HG03460 (cell line): ENCODE data around the gene FAF1.
A peak's percentile ranks its signal among the peaks of the same experiment; 100 is the strongest.
"Not testable (repeated sequence)": the region's sequence is repeated elsewhere in the genome, so short reads cannot be mapped to it uniquely, and the experiment has no call there.

Source experiments
- ATAC-seq: cut with Tn5 transposase; IDR thresholded peaks from one replicate; pipeline ENCODE4 v1.9.1; 2021; ENCODE audit not compliant: unreplicated experiment

FAF1 gene

DNA sequence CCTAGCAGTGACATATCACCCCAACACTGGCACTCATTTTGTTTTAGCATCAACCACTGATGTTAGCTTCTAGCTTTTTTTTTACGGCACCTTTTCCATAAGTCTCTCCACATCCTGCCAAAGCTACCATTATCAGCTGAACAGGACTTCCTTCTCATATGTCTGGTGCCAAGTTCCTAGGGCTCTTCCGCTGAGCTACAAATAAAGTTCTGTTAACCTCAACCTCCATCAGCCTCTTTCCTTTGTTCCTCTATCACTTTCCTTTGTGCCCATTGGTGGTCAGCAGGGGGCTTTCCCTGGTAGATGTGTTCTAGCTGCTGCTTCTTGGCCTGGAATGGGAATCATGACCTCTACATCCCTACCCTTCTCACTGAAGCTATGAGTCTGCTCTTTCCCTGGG, 163.8 kb downstream of the FAF1 start:
- ATAC-seq, result no peak

DNA sequence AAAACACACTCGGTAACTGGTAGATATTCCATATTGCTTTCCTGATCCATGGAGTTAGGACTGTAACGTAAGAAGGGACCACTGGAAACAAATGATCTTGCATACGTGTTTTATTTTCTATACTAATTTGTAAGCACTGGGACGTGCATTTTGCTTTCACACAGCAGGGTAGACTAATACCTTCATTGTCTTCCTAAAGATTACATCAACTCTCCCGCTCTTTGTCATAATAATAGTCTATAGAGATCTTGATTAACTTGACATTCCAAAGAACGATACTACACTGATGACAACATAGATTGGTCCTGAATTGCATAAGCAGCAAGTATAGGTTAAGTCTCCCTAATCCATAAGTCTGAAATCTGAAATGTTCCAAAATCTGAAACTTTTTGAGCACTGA, 166.5 kb downstream of the FAF1 start:
- no peak for ATAC-seq

DNA sequence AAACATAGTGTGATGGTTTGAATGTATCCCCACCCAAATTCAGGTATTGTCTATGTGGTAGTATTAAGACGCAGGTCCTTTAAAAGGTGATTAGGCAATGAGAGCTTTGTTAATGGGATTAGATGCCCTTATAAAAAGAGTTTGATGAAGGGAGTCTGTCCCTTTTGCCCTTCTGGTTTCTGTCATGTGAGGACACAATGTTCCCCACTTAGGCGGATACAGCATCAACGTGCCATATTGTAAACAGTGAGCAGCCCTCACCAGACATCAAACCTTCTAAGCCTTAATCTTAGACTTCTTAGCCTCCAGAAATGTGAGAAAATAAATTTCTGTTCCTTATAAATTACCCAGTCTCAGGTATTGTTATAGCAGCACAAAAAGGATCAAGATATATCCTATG, 172.8 kb downstream of the FAF1 start:
- ATAC-seq, result no peak

DNA sequence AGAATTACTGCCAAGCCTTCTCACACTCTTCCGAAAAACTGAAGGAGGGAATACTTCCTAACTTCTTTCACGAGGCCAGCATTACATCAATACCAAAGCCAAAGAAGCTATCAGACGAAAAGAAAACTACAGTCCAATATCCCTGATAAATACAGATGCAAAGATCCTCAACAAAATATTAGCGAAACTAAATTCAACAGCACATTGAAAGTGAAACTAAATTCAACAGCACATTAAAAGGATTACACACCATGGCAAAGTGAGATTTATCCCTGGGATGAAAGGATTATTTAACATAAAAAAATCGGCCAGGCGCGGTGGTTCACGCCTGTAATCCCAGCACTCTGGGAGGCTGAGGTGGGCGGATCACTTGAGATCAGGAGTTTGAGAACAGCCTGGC, 176.8 kb downstream of the FAF1 start:
- ATAC-seq, result no peak

DNA sequence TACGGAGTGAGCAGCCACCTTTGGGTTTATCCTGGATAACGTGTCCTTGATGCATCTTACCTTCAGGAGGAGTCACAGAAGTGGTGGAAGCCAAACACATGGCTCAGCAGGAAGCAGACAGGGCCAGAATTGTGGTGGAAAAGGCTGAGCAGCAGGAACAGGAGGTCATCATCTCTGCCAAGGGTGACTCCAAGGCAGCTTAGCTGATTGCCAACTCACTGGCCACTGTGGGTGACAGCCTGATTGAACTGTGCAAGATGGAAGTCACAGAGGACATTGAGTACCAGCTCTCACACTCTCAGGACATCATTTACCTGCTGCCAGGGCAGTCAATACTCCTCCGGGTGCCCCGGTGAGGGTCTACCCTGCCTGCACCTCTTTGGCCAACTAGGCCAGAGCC, 179.3 kb downstream of the FAF1 start:
- no peak for ATAC-seq

DNA sequence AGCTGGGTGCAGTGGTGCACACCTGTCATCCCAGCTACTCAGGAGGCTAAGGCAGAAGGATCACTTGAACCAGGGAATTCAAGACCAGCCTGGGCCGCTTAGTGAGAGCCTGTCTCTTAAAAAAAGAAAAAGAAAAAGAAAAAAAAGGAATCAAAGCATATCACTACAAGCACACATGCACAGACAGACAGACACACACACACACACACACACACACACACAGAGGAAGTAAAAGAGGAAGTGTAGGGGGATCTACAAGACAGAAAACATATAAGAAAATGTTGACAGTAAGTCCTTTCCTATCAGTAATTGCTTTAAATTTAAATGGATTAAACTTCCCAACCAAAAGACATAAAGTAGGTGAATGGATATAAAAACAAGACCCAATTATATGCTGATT, 180.3 kb downstream of the FAF1 start:
- no peak for ATAC-seq

DNA sequence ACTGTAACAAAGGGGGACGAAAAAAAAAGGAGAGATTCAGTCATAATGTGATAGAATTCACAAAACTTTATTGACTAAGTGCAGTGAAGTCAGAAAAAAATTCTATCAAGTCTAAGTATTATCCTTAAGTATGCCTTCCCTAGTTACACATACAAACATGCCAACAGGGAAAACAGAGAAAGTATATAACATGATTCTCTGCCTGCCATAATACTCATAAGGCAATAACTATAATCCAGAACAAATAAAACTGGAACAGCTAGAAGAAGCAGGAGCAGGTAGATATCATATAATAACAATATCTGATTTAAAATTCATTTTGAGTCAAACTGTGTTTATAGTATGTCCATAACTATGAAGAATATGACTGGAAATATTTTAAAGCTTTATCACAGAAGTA, 184.3 kb downstream of the FAF1 start:
- ATAC-seq, result no peak

DNA sequence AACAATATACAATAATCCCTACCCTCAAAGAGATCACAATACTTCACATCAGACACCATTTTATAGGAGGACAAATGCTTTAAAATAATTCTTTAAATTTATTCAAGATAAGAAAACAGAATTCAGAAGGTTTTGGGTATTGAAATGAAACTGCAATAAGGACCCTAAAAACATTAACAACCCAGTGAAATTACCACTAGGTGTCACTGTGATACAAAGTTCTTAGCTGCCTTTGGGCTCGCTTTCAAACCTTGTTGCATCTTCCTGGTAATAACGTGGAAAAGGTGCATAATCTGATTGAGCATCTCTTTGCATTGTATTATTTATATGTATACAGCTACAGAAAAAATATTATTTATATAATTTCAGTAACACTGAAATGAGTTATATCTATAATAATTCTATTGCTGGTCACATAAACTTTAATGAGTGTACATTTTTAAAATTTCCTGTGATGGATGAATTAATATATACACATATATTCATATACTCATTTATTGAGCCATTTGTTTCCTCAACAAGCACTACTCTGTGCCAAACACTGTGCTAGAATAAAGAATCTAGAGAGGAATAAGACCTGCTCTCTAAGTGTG, 185.2 kb downstream of the FAF1 start:
- ATAC-seq, result no peak

DNA sequence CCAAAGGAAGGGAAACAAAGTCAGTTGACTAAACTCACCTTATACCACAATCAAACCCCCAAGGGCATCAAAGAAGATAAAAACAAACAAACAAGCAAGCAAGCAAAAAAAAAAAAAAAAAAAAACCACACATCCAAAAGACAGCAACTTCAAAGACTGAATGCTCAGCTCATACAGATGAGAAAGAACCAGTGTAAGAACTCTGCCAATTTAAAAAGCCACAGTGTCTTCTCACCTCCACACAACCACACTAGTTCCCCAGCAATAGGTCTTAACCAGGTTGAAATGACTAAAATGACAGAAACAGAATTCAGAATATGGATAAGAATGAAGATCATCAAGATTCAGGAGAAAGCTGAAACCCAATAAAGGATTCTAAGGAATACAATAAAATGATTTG, 193.4 kb downstream of the FAF1 start:
- no peak for ATAC-seq

DNA sequence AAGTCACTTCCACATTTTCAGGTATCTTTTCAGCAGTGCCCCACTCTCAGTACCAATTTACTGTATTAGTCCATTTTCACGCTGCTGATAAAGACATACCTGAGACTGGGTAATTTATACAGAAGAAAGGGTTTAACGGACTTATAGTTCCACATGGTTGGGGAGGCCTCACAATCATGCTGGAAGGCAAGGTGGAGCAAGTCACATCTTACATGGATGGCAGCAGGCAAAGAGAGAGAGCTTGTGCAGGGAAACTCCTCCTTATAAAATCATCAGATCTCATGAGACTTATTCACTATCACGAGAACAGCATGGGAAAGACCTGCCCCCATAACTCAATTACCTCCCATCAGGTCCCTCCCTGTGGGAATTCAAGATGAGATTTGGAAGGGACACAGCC, 203.5 kb downstream of the FAF1 start:
- not testable (repeated sequence) for ATAC-seq

DNA sequence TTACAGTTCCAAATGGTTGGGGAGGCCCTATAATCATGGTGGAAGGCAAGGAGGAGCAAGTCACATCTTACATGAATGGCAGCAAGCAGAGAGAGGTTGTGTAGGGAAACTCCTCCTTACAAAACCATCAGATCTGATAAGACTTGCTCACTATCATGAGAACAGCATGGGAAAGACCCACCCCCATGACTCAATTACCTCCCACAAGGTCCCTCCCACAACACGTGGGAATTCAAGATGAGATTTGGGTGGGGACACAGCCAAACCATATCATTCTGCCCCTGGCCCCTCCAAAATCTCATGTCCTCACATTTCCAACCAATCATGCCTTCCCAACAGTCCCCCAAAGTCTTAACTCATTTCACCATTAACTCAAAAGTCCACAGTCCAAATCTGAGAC, 205.3 kb downstream of the FAF1 start:
- not testable (repeated sequence) for ATAC-seq

DNA sequence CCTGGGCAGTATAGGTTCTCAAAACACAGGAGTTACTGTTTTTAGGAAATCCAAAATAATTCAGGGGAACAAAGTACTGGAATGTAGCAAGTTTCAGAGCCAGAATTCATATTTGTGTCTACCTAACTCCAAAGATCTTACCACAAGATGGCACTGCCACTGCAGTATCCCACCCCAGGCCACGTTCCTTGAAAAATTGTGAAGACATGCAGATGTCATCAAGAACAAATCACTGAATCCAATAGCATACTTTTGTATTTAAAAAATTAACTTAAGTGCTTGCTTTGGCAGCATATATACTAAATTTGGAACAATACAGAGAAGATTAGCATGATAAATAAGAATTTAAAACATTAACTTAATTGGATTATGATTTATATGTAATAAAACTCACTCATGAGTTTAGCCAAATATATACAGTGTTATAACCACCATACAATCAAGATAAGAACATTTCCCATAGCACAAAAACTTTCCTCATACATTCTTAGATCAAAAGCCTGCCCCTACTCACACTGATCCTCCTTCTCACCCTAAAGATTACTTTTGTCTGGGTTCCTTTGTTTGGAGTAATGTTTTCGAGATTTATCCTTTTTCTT, 209.9 kb downstream of the FAF1 start:
- no peak for ATAC-seq

DNA sequence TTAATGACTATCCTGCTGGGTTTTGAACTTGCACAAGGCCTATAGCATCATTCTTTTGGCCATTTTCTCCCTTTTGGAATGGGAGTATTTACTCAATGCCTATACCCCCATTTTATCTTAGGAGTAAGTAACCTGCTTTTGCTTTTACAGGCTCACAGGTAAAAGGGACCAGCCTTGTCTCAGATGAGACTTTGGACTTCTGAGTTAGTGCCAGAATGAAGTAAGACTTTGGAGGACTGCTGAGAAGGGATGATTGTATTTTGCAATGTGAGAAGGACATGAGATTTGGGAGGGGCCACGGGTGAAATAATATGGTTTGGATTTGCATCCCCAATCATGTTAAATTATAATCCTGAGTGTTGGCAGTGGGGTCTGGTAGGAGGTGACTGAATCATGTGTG, 212.7 kb downstream of the FAF1 start:
- ATAC-seq, result no peak

DNA sequence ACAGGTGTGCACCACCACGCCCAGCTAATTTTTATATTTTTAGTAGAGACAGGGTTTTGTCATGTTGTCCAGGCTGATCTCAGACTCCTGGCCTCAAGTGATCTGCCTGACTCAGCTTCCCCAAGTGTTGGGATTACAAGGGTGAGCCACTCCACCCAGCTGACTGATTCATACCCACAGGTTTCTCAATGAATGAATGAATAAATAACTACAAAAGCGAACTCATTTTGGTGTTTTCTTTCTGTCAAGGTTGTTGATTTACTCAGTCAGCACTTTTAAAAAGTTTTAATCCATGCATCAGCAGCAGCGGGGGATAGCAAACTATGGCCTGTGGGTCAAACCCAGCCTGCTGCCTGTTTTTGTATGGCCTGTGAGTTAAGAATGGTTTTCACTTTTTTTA, 217.5 kb downstream of the FAF1 start:
- no peak for ATAC-seq

DNA sequence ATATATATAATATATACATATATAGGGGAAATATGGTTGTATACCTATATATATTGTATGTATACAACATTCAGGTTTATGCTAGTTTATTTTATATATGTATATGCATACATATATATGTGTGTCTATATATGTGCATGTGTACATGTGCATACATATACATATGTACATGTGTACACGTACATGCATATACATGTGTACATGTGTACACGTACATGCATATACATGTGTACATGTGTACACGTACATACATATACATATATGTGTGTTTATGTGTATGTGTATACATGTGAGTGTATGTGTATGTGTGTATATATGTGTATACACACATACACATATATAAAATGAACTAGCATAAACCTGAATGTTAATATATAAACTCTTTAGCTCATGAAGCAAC, 220.9 kb downstream of the FAF1 start:
- no peak for ATAC-seq

DNA sequence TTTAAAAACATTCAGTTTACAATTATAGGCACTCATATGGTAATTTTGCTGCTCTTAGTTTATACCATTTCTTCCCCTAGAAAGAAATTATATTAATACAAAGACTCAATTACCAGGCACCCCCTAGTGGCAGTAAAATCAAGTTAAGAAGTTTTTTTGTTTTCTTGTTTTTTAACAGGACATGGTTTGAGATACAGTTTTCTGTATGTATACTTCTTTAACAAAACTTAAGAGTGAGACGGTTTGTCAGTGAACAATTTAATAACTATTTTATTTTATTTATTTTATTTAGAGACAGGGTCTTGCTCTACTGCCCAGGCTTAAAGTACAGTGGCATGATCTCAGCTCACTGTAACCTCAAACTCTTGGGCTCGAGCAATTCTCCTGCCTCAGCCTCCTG, 224.6 kb downstream of the FAF1 start:
- ATAC-seq, result no peak

DNA sequence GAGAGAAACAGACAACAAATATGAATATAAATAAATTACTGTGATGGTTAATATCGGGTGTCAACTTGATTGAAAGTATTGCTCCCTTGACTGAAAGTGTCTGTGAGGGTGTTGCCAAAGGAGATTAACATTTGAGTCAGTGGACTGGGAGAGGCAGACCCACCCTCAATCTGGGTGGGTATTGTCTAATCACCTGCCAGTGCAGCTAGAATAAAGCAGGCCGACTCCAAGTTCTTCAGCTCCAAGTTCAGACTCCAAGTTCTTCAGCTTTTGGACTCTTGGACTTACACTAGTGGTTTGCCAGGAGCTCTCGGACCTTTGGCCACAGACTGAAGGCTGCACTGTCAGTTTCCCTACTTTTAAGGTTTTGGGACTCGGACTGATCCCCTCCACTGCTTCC, 232.5 kb downstream of the FAF1 start:
- ATAC-seq, result not testable (repeated sequence)

DNA sequence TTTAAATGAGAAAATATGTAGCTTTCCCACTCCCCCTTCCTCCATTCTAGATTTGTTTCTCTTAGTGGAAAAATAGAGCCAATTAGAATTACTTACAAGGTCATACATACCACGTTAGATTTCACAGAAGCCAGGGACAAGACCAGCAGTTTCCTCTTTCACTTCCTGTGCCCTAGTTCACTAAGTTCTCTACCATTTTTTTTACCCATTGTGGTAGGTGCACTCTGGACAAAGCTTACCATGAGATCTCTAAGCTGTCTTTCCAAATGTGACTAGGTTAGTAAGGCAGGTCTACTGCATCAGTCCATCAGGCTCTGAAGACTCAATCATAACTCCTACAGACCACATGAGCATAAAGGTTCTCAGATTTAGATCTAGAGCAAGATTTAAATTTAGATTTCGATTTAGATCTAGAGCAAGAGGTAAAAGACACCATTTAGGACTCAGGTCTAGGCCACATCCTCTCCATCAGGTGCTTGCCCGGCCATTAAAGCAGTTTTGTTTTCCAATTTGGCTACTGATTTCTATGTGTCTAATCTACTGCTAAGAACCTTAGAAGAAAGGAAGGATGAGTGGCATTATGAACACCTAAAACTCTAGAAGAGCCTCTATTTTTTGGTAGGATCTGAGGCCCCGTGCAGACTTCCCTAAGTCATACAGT, 235.3 kb downstream of the FAF1 start:
- peak; percentile 82 for ATAC-seq

DNA sequence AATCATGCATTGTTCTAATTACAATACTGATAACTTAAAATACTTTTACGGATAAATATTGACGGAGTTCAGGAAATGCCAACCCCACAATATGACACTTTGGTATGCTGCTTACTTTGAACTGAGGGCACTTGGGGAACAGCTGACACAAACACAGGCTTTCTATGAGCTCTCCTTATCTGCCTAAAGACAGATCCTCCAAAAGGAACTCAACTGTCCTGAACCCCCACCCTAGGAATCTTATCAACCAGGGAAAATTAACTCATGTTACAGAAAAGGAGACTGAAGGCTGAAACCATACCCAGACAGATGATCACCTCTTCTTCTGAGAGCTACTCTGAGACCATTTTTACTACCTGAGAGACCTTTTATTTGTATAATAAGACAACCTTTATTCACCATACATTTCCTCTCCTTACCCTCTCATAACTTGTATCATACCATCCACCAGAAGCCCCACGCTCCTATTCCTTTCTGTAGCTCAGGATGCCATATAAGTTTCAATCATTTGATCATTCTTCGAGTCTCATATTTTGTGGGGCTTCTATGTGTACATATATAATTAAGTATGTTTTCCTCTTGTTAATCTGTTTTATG, 239.5 kb downstream of the FAF1 start:
- no peak for ATAC-seq

DNA sequence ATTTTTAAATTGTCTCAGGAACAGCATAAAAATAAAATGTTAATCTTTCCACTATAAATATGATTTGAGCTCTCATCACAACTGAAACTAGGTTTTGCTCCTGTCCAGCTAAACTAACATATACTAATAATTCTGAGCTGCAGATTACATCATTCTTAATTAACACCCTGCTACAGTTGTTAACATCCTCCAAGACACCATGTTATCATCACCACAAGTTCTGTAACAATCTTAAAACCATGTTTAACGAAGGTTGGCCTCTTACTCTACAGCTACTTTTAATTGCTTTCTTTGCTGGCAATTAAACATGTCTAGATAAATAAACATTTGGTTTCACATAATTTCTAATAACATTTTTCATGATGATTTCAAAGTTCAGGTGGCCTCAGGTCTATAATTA, 240.9 kb downstream of the FAF1 start:
- ATAC-seq, result no peak

DNA sequence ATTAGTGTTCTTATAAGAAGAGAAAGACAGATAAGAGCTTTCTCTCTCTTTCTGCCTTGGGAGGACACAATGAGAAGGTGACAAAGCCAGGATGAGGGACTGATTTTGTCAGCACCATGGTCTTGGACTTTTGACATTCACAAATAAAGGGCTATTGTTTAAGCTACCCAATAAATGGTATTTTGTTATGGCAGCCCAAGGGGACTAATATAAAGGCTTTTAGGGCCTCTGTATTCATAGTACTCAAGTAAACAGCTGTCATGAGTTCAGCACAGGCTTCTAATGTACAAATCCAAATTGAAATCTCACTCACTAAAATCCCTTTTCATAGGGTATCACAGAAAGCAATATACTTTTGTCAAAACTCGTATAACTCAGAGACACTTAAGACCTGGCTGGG, 242.7 kb downstream of the FAF1 start:
- ATAC-seq, result no peak

DNA sequence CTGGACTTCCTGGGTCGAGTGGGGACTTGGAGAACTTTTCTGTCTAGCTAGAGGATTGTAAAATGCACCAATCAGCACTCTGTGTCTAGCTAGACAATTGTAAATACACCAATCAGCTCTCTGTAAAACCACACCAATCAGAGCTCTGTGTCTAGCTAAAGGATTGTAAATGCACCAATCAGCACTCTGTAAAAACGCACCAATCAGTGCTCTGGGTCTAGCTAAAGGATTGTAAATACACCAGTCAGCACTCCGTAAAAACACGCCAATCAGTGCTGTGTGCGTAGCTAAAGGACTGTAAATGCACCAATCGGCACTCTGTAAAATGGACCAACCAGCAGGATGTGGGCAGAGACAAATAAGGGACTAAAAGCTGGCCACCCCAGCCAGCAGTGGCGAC, 243.6 kb downstream of the FAF1 start:
- ATAC-seq, result not testable (repeated sequence)
